ENCODE results near the gene RNF126.
"Not testable (repeated sequence)": the region's sequence is repeated elsewhere in the genome, so short reads cannot be mapped to it uniquely, and the experiment has no call there.

The RNF126 gene

DNA sequence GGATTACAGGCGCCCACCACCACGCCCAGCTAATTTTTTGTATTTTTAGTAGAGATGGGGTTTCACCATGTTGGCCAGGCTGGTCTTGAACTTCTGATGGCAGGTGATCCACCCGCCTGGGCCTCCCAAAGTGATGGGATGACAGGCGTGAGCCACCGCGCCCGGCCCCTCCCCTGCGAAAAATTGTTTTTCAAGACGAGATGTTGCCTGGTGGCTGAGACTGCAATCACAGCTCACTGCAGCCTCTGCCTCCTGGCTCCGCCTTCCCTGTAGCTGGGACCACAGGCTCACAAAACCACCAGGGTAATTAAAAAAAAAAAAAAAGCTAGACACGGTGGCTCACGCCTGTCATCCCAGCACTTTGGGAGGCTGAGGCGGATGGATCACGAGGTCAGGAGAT lies 36.9 kb upstream of the RNF126 start:
- H3K27me3 ChIP-seq (ENCODE audit: control insufficient read depth, insufficient read depth, low read length); H3K4me1 ChIP-seq (ENCODE audit: control insufficient read depth, insufficient read depth, low read length); H3K27ac ChIP-seq (ENCODE audit: low read depth, low read length); H3K36me3 ChIP-seq (ENCODE audit: control insufficient read depth, insufficient read depth, low read length); H3K9me3 ChIP-seq (ENCODE audit: control insufficient read depth, insufficient read depth, low read length); H3K9ac ChIP-seq (ENCODE audit: low read depth, low read length); H3K4me3 ChIP-seq (ENCODE audit: low read depth, low read length): not testable (repeated sequence)

DNA sequence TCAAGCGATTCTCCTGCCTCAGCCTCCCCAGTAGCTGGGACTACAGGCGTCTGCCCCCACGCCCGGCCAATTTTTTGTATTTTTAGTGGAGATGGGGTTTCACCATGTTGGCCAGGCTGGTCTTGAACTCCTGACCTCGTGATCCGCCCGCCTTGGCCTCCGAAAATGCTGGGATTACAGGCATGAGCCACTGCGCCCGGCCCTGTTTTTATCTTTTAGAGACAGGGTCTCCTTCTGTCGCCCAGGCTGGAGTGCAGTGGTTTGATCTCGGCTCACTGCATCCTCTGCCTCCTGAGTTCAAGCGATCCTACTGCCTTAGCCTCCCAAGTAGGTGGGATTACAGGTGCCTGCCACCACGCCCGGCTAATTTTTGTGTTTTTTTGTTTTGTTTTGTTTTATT lies 35.5 kb upstream of the RNF126 start:
- not testable (repeated sequence) for H3K9me3 ChIP-seq (ENCODE audit: control insufficient read depth, insufficient read depth, low read length); H3K9ac ChIP-seq (ENCODE audit: low read depth, low read length); H3K36me3 ChIP-seq (ENCODE audit: control insufficient read depth, insufficient read depth, low read length); H3K27ac ChIP-seq (ENCODE audit: low read depth, low read length); H3K4me1 ChIP-seq (ENCODE audit: control insufficient read depth, insufficient read depth, low read length); H3K27me3 ChIP-seq (ENCODE audit: control insufficient read depth, insufficient read depth, low read length); H3K4me3 ChIP-seq (ENCODE audit: low read depth, low read length)

DNA sequence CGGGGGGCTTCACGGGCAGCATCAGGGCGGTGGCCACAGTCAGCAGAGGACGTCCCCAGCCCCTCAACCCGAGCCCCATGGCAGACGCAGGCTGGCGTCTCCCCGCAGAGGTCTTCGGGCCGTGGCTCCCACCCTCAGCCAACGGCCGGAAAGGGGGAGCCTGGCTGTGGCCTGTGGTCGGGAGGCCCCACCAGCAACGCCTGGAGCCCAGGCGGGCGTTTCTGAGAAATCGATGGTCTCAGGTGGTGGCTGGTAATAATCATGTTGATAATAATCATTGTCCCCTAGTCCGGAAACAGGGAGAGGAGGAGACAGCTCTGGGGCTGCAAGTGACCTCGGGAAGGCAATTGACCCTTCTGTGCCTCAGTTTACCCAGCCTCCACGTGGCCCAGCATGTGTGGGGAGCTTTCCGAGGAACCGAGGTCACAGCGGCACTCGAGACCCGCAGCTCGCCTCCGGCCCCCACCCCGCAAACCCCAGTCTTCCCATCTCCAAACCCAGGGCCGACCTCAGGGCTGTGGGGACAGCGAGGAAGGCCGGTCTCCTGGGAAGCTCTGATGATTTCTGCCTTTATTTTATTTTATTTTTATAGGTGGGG lies 32.4 kb upstream of the RNF126 start, which contains the start of gene PRSS57:
PRSS57 (minus strand) TSS at position 101 of the 598 bp plus-strand sequence; CDS start at position 79, 22 bp downstream.
- no peak within 1 kb of the TSS for H3K9ac ChIP-seq (ENCODE audit: low read depth, low read length)
- H3K36me3 ChIP-seq (ENCODE audit: control insufficient read depth, insufficient read depth, low read length): no peaks in the 10 kb centered on the region
- no peak within 1 kb of the TSS for H3K4me3 ChIP-seq (ENCODE audit: low read depth, low read length)
- no peaks in the 10 kb centered on the region for H3K4me1 ChIP-seq (ENCODE audit: control insufficient read depth, insufficient read depth, low read length)
- no peaks in the 10 kb centered on the region for H3K27me3 ChIP-seq (ENCODE audit: control insufficient read depth, insufficient read depth, low read length)
- H3K27ac ChIP-seq (ENCODE audit: low read depth, low read length): no peak within 1 kb of the TSS
- H3K9me3 ChIP-seq (ENCODE audit: control insufficient read depth, insufficient read depth, low read length): no peaks in the 10 kb centered on the region

DNA sequence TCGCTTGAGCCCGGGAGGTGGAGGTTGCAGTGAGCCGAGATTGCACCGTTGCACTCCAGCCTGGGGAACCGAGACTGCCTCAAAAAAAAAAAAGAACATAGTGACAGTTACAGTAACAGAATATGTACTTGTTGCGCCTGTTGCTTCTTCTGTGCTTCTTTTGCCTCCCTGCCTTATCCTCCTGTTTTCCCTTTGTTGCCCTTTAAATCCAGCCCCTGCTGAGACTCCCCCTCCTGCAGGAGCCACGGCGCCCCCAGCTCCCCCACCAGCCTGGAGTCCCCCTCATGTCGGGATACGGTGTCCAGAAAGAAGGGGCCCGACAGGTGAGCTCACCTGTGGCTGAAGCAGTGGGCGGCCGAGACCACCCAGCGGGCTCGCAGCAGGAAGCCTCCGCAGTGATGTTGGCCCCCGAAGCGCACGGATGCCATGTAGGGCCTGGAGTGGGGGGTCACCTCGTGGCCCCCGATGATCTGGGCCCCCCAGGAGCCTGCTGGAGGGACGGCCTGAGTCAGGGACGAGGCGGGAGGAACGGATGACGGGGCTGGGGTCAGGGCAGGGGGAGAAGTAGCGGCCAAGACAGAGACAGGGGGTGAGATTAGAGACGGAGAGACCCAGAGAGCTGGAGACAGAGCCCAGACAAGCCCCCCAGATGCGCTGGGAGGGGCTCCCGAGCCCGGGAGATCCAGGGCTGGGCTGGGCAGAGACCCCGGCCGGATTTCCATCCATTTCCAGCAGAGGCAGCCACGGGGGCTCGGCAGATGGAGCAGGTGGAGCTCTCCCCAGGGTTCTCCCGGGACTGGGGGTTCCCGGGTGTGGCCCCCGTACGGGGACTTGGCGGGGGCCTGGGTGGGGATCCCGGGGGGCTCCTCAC lies 31.7 kb upstream of the RNF126 start:
- H3K4me1 ChIP-seq (ENCODE audit: control insufficient read depth, insufficient read depth, low read length): no peaks in the 10 kb centered on the region
- no peaks in the 10 kb centered on the region for H3K36me3 ChIP-seq (ENCODE audit: control insufficient read depth, insufficient read depth, low read length)
- no peak overlapping the region for H3K27ac ChIP-seq (ENCODE audit: low read depth, low read length)
- H3K27me3 ChIP-seq (ENCODE audit: control insufficient read depth, insufficient read depth, low read length): no peaks in the 10 kb centered on the region
- no peak overlapping the region for H3K9ac ChIP-seq (ENCODE audit: low read depth, low read length)
- no peak overlapping the region for H3K4me3 ChIP-seq (ENCODE audit: low read depth, low read length)
- H3K9me3 ChIP-seq (ENCODE audit: control insufficient read depth, insufficient read depth, low read length): no peaks in the 10 kb centered on the region

DNA sequence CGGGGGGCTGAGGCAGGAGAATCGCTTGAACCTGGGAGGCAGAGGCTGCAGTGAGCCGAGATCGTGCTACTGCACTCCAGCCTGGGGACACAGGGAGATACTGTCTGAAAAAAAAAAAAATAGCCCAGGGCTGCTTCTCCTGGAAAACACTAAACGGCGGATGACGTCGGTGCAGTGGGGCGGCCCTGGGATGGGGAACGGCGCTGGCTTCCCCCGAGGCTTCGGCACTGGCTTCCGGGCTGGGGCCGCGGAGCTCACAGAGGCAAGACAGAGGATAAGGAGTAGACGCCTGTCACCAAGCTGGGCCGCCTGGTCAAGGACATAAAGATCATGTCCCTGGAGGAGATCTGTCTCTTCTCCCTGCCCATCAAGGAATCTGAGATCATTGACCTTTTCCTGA lies 27.2 kb upstream of the RNF126 start:
- H3K36me3 ChIP-seq (ENCODE audit: control insufficient read depth, insufficient read depth, low read length): no peaks in the 10 kb centered on the region
- no peaks in the 10 kb centered on the region for H3K27me3 ChIP-seq (ENCODE audit: control insufficient read depth, insufficient read depth, low read length)
- H3K9me3 ChIP-seq (ENCODE audit: control insufficient read depth, insufficient read depth, low read length): no peaks in the 10 kb centered on the region
- H3K4me1 ChIP-seq (ENCODE audit: control insufficient read depth, insufficient read depth, low read length): no peaks in the 10 kb centered on the region
- no peak overlapping the region for H3K4me3 ChIP-seq (ENCODE audit: low read depth, low read length)
- no peak overlapping the region for H3K27ac ChIP-seq (ENCODE audit: low read depth, low read length)
- no peak overlapping the region for H3K9ac ChIP-seq (ENCODE audit: low read depth, low read length)

DNA sequence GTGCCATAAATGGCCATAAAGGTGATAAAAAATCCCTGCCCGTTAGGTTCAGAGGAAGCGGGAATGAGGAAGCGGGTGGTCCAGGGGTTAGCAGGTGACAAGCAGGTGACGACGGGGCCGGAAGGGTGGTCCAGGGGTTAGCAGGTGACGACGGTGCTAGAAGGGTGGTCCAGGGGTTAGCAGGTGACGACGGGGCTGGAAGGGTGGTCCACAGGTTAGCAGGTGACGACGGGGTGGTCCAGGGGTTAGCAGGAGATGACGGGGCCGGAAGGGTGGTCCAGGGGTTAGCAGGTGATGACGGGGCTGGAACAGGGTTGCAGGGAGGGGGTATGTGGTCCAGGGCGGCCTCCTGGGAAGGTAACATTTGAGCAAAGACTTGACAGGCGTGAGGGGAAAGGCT lies 26.0 kb upstream of the RNF126 start:
- Histone ChIP-seq H3K9ac (ENCODE audit: low read depth, low read length) (no peak overlapping the region), H3K27me3 (ENCODE audit: control insufficient read depth, insufficient read depth, low read length) (no peaks in the 10 kb centered on the region), H3K36me3 (ENCODE audit: control insufficient read depth, insufficient read depth, low read length) (no peaks in the 10 kb centered on the region), H3K4me3 (ENCODE audit: low read depth, low read length) (no peak overlapping the region), H3K9me3 (ENCODE audit: control insufficient read depth, insufficient read depth, low read length) (no peaks in the 10 kb centered on the region), H3K4me1 (ENCODE audit: control insufficient read depth, insufficient read depth, low read length) (no peaks in the 10 kb centered on the region), H3K27ac (ENCODE audit: low read depth, low read length) (no peak overlapping the region)

DNA sequence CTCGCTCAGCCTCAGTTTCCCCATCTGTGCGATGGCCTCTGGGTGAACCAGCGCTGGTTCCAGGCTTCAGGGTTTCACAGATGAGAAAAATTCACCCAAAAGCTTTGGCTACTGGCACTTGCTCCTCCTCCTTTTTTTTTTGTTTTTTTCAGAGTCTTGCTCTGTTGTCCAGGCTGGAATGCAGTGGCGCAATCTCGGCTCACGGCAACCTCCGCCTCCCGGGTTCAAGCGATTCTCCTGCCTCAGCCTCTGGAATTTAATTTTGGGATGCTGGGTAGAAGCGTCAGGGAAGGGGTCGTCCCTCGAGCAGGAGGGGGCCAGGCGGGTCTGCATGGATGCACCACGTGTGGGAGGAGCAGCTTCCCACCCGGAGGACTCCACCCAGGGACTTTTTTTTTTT lies 25.2 kb upstream of the RNF126 start:
- Histone ChIP-seq H3K9ac (ENCODE audit: low read depth, low read length) (no peak overlapping the region), H3K4me3 (ENCODE audit: low read depth, low read length) (no peak overlapping the region), H3K4me1 (ENCODE audit: control insufficient read depth, insufficient read depth, low read length) (no peaks in the 10 kb centered on the region), H3K27me3 (ENCODE audit: control insufficient read depth, insufficient read depth, low read length) (no peaks in the 10 kb centered on the region), H3K36me3 (ENCODE audit: control insufficient read depth, insufficient read depth, low read length) (no peaks in the 10 kb centered on the region), H3K9me3 (ENCODE audit: control insufficient read depth, insufficient read depth, low read length) (no peaks in the 10 kb centered on the region), H3K27ac (ENCODE audit: low read depth, low read length) (no peak overlapping the region)

DNA sequence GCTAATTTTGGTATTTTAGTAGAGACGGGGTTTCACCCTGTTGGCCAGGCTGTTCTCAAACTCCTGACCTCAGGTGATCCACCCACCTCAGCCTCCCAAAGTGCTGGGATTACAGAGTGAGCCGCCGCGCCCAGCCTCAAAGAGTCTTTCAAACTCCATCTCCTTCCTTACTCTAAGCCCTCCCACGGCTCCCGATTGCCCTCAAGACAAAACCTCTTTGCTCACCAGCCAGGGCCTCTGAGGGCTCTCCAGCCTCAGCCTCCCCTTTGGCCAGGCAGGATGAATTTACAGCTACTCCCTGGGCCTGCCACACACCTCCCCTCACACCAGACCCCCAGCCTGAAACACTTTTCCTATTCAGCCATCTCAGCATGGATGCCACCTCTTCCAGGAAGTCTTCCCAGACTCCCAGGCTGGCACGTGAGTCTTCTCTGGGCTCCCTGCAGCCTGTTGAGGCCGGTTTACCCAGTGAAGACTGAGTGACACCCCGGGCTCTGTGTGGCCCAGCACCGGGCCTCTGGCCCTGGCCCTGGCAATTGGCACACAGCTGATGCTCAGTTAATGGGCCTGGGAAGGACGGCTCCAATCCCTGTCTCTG lies 24.7 kb upstream of the RNF126 start:
- Histone ChIP-seq H3K36me3 (ENCODE audit: control insufficient read depth, insufficient read depth, low read length) (no peaks in the 10 kb centered on the region), H3K27ac (ENCODE audit: low read depth, low read length) (no peak overlapping the region), H3K4me1 (ENCODE audit: control insufficient read depth, insufficient read depth, low read length) (no peaks in the 10 kb centered on the region), H3K4me3 (ENCODE audit: low read depth, low read length) (no peak overlapping the region), H3K9ac (ENCODE audit: low read depth, low read length) (no peak overlapping the region), H3K27me3 (ENCODE audit: control insufficient read depth, insufficient read depth, low read length) (no peaks in the 10 kb centered on the region), H3K9me3 (ENCODE audit: control insufficient read depth, insufficient read depth, low read length) (no peaks in the 10 kb centered on the region)

DNA sequence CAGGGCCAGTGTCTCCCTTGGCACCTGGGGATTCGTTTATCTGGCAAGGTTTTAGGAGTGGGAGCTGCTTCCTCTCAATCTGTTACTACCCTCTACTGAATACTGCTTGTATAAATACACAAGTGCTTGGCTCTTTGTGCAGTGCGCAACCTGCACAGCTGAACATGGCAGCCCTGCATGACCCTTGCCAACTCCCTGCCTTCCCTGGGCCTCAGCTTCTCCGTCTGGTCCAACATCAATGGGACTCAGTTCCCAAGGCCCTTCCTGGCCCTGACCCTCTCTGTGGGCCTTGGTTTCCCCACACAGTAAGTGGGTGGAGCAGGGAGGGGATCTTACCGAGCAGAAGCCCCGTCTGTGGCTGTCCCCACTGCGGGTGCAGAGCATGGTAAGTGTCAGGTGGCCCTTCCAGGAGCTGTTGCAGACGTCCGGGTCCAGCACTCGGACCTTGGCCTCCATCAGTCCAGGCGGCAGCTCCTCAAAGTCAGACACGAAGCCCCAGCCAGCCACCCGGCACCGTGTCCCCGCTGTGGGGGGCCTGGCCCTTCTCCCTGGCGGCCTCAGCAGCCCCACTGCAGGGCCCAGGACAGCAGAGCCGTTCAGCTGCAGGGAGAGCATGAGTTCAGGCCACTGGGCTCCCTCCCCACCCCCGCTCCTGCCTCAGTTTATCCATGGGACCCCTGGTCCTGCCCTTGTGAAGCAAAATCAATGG lies 23.7 kb upstream of the RNF126 start:
- H3K9ac ChIP-seq (ENCODE audit: low read depth, low read length): no peak overlapping the region
- H3K9me3 ChIP-seq (ENCODE audit: control insufficient read depth, insufficient read depth, low read length): no peaks in the 10 kb centered on the region
- H3K27ac ChIP-seq (ENCODE audit: low read depth, low read length): no peak overlapping the region
- no peaks in the 10 kb centered on the region for H3K36me3 ChIP-seq (ENCODE audit: control insufficient read depth, insufficient read depth, low read length)
- H3K4me3 ChIP-seq (ENCODE audit: low read depth, low read length): no peak overlapping the region
- no peaks in the 10 kb centered on the region for H3K4me1 ChIP-seq (ENCODE audit: control insufficient read depth, insufficient read depth, low read length)
- no peaks in the 10 kb centered on the region for H3K27me3 ChIP-seq (ENCODE audit: control insufficient read depth, insufficient read depth, low read length)

DNA sequence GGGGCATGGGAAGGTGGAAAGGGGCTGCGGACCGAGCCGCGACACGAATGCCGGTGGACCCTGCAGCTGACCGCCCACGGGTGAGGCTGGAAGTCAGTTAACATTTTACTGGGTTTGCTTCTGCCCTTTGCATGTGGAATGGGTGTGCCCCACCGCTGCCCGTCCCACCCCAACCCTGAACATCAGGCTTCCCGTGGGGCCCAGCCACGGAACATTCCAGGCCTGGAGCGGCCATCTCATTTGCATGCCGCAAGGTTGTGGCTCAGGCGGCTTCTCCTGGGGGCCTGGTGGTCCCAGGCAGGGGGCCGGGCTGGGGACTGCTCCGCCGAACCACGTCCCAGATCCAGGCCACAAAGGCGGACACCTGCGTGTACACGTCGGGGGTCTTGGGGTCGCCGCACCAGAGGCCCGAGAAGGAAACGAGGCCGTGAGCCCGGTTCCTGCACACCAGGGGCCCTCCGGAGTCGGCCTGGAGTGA lies 22.5 kb upstream of the RNF126 start:
- no peak overlapping the region for H3K9ac ChIP-seq (ENCODE audit: low read depth, low read length)
- H3K36me3 ChIP-seq (ENCODE audit: control insufficient read depth, insufficient read depth, low read length): no peaks in the 10 kb centered on the region
- H3K4me1 ChIP-seq (ENCODE audit: control insufficient read depth, insufficient read depth, low read length): no peaks in the 10 kb centered on the region
- H3K4me3 ChIP-seq (ENCODE audit: low read depth, low read length): no peak overlapping the region
- H3K27ac ChIP-seq (ENCODE audit: low read depth, low read length): no peak overlapping the region
- no peaks in the 10 kb centered on the region for H3K9me3 ChIP-seq (ENCODE audit: control insufficient read depth, insufficient read depth, low read length)
- no peaks in the 10 kb centered on the region for H3K27me3 ChIP-seq (ENCODE audit: control insufficient read depth, insufficient read depth, low read length)
